LNCAP (cell line): Measurements from ENCODE around the gene KIAA0408.
A peak's percentile ranks its signal among the peaks of the same experiment; 100 is the strongest.

Source experiments
- TF ChIP-seq, protein P1 (sequence below): fragments of 450-650 bp; IDR thresholded peaks from 2 replicates; pipeline ENCODE4 v1.5.1; 2017; ENCODE audit warnings: mild to moderate bottlenecking

KIAA0408 gene

DNA sequence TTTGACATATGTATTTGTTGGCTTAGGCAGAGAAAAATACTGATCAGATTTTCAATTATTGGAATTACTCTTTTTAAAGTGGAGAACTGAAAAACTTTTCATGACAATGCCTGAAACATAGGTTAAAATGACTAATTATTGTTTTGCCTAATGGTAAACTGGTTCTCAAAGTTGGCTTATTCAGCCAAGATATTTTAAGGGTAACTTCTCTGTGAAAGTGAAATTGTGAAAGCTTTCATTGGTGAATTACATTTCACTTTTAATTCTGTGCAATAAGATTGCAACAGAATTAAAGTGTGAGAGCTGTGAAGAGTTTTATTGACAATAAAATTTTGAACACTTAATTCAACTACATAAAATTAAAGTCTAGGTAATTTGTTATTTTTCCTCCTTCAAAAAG, 24.5 kb downstream of the KIAA0408 start:
- TF ChIP-seq, protein P1, sequence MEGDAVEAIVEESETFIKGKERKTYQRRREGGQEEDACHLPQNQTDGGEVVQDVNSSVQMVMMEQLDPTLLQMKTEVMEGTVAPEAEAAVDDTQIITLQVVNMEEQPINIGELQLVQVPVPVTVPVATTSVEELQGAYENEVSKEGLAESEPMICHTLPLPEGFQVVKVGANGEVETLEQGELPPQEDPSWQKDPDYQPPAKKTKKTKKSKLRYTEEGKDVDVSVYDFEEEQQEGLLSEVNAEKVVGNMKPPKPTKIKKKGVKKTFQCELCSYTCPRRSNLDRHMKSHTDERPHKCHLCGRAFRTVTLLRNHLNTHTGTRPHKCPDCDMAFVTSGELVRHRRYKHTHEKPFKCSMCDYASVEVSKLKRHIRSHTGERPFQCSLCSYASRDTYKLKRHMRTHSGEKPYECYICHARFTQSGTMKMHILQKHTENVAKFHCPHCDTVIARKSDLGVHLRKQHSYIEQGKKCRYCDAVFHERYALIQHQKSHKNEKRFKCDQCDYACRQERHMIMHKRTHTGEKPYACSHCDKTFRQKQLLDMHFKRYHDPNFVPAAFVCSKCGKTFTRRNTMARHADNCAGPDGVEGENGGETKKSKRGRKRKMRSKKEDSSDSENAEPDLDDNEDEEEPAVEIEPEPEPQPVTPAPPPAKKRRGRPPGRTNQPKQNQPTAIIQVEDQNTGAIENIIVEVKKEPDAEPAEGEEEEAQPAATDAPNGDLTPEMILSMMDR: no peak

DNA sequence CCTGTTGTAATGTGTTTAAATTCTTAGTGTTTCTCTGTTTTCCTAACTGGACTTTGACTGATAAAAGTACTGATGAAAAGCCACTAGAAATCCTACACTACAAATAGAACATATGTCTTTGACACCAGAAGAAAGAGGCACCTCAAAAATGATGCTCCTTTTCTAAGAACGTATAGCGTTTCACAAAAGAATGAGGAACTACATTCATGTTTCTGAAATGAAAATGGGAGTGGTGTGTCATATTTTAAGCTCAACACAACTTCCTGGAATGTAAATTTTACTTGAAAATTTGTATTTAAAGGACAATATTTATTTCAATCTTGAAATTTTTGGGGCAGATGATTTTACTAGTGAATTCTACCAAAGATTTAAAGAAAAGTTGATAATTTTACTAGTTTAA, 35.3 kb downstream of the KIAA0408 start:
- TF ChIP-seq, protein P1: no peak

DNA sequence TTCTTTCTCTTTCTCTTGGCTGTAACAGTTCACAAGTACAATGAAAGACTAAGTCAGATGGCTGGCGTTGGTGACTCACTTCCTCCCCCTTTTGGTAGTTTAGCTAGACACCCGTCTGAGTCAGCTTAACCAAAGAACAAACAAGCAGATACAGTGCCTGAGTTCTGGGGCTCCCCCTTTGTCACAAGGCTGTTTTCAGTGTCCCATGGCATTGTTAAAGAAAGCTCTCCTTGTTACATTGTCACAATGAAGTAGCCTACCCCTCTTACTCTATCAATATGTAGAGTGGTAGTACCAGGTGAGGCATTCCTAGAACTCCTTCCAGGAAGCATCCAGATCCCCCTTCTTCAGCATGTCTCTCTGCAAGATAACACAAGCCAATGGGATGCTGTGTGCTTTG, 38.6 kb downstream of the KIAA0408 start:
- TF ChIP-seq, protein P1: peak; percentile 63

DNA sequence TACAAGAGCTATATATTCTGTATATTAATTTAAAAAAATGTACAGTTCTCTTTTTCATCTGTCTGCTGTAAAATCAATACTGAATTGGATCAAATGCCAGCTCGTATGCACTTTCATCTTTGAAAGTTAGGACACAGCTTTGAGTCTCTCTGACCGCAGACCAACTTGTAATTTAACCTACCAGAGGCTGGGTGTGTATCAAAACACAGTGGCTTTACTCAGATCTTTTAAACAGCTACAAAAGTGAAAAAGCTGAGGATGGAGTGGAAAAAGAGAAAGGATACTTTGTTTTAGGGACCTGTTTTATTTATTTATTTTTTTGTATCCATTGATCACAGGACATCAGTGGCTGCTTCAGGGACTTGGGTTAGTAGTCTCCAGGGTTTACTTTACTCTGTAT, 44.1 kb downstream of the KIAA0408 start:
- TF ChIP-seq, protein P1: no peak
